ENCODE data around the gene ZNF275.

GRCh38 chrX:153365670-153366069 lies 31.7 kb downstream of the ZNF275 start:
- TF ChIP-seq POLR2A (IDR thresholded peaks at IDR 0.05), result no peak
- no peak for TF ChIP-seq CTCF (IDR thresholded peaks at IDR 0.05)
- no peak for TF ChIP-seq EP300 (IDR thresholded peaks at IDR 0.05)
